Fibroblast of the conjunctiva (primary cell): ENCODE results near the gene SIGLEC14.
A peak's percentile ranks its signal among the peaks of the same experiment; 100 is the strongest.

ENCODE experiments used
- DNase-seq: peaks from one replicate; pipeline ENCODE4 v3.0.0-alpha.2; 2010; ENCODE audit warnings: low read depth

The SIGLEC14 gene

DNA sequence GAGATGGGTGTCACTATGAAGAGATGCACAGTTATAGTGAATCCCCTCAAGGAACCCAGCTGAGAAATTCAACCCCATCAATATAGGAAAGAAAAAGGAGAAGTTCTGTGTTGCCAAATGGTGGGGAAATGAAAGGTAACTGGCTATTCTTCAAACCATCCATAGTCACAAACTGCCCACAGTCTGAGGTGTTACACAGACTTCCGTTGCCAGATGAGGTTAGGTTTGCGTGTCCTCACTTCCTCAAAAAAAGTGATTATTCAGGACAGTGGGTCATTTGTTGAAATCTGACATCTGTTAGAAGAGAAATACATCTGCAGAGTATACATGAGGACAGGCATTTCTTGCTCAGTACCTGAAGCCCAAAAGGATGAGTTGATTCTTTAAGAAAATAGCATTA is 25.4 kb downstream of the SIGLEC14 start:
- DNase-seq: no peak

DNA sequence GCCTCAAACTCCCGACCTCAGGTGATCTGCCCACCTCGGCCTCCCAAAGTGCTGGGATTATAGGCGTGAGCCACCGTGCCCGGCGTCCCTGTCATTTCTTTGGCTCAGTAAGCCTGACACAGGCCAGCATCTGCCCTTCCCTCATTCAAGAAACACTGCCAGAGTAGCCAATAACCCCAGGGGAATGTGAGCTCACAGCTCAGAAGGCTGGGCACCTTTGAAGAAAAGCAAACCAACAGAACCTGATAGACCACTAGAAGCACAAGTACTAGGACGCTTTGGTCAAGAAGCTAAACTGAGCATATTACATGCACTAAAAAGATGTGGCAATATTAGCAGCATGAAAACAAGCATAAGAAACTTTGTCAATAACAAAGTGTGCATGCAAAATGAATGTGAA is 30.6 kb downstream of the SIGLEC14 start:
- no peak for DNase-seq

DNA sequence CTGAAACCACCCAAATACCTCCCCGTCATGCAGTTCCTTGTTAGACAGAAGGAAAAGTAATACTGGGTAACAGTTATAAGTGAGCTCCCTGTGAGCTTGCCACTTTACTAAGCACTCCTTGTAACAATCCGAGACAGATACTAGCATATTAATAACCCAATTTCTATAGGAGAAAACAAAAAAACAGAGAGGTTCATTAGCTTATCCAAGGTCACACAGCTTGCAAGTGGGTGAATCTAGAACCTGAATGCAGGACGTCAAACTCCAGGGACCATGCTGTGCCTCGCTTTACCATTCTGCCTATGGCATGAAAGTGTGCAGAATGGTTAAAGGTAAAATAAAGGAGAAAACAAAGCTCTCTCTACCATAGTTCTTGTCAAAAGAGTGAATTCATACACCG is 31.8 kb downstream of the SIGLEC14 start:
- no peak for DNase-seq

DNA sequence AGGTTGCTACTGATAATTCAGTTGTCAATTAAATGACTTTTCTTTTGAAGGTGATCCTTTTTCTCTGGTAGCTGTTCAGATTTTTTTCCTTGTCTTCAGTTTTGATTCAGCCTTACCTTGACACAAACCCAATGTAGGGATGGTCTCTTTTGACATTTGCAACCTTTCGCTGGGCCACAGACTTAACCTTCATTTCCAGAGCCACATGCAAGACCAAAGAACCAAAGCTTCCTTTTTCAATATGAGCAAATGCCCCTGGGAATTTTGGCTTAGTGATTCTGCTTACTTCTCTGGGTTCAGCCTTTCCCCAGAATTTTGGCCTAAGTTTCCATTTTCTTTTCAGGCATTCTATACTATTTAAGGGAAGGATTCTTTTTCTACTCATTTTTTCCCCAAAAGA is 36.0 kb downstream of the SIGLEC14 start:
- DNase-seq: no peak

DNA sequence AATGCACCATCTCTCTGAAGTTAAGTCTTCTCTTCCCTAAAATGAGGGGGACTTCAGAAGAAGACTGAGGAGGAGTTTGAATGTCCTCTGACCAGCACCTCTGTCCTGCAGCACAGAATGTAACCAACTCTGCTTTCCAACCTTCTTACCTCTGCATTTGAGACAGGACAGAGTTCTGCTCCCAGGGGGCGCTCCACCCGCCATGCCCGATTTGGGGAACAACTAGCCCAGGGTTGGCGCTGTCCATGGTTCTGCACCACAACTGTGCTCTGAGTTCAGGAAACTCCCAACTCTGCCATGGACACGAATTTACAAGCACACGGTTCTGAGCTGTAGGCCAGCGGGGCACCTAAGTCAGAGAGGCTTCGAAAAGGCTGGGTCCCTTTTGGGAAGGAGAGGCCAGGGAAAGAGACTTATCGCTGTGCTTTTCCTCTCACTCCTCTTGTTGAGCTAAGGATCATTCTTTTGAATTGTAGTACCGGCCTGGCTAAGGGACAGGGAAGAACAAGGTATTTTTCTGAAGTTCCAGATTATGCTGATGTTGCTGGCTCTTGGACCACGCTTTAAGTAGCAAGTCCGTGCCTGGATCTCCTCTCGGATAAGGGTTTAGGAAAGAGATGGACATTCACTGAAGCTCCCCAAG is 38.6 kb downstream of the SIGLEC14 start:
- DNase-seq: peak; percentile 9

DNA sequence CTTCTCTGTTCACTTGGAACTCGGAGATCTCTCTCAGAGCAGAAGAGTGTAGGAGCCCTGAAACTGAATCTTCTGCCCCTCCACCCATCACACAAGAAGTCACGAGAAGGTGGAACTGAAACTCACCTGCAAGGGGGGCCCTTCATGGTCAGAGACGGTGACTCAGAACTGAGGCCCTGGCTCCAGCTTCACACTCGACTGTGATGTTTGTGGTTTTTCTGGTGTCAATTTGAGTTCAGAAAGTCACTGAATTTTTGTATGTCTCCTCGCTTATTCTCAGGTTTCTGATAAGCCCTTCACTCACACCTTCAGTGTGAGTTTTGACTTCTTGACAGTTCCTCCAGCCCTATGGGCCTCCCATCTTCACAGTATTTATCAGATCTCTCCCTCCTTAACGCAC is 39.5 kb downstream of the SIGLEC14 start:
- no peak for DNase-seq

DNA sequence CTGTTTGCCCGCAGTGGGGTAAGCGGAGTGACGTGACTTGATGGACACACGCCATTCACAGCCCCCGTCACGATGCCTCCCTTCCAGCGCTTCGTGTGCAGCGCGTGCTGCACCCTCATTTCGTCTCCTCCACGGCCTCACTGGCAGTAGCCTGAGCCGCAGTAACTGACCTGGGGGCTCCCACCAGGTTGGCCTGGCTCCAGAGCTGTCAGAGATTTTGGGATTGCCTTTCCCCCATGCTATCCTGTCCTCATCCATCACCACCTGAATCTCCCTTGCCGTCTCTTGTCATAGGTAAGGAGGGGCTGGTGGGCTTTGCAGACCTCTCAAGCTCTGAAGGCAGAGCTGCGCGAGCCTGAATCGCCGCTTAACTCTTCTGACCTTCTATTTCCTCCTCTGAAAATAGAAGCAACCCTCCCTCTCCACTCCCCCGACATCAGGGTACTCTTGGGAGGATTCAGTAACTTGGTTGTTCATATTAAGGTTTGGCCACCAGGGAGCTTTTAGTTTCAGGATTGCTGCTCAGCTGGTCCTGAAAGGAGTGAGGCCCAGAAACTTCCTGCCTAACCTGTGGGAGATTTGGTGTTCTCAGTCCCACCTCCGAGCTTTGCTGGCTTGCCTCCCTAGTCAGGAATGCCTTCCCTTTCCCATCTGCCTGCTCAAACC is 44.3 kb downstream of the SIGLEC14 start:
- DNase-seq: no peak

DNA sequence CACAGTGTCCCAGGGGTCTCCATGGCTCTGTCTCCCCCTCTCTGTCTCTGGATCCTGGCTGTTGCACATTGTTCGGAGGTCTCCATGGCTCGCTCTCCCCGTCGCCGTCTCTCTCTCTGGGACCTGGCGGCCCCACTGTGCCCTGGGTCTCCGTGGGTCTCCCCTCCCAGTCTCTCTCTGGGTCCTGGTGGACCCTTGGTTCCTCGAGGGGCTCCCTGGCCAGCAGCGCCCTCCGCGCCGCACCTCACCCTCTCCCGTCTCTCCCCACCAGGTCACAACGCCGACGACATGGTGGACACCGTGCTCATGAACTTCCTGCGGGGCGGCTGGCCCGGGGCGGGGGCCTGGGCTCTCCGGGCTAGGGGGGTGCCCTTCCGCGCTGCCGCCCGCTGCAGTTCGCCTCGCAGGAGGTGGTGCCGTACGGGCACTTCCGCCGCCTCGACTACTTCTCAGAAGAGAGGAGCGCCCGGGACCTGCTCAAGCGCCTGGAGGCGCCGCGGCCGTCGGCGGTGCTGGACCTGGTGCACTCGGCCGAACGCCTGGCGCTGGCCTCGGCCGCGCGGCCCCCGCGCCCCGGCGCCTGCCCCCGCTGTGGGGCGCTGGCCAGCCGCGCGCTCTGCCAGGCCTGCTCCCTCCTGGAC is 45.6 kb downstream of the SIGLEC14 start:
- no peak for DNase-seq

DNA sequence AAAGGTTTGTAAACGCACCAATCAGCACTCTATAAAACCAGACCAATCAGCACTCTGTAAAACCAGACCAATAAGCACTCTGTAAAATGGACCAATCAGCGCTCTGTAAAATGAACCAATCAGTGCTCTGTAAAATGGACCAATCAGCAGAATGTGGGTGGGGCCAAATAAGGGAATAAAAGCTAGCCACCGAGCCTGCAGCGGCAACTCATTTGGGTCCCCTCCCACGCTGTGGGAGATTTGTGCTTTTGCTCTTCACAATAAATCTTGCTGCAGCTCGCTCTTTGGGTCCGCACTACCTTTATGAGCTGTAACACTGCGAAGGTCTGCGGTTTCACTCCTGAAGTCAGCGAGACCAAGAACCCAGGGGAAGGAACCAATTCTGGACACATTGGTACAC is 47.5 kb downstream of the SIGLEC14 start:
- no peak for DNase-seq

DNA sequence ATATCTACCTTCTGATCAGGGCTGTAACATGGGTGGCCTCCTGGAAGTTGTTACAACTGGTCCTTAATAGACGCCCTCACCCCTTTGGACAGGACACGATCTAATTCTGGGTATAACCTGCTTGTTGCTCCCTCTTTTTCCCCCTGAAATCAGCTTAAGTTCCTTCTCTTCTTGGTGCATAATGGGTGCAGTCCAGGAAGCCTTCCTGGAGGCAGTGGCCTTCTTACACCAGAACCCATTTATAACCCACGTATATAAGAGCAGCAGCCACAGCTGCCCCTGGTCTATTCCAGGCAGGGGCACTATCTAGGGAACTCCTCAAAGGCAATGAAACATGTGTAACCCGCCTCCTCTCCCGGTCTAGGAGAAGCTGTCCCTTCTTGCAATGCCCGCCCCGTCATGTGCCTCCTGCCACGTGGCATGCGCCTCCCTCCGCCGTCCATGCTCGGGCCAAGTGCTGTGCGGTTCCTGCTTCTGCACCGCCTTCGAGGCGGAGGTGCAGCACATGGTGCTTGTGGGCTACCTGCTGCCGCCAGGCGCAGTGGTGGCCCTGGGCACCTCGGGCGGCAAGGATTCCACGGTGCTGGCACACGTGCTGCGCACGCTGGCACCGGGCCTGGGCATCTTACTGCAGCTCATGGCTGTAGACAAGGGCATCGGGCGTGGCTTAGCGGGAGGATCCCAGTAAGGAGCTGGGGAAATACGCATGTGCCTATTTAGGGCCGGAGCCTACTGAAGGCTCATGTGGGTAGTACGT is 48.3 kb downstream of the SIGLEC14 start:
- no peak for DNase-seq

DNA sequence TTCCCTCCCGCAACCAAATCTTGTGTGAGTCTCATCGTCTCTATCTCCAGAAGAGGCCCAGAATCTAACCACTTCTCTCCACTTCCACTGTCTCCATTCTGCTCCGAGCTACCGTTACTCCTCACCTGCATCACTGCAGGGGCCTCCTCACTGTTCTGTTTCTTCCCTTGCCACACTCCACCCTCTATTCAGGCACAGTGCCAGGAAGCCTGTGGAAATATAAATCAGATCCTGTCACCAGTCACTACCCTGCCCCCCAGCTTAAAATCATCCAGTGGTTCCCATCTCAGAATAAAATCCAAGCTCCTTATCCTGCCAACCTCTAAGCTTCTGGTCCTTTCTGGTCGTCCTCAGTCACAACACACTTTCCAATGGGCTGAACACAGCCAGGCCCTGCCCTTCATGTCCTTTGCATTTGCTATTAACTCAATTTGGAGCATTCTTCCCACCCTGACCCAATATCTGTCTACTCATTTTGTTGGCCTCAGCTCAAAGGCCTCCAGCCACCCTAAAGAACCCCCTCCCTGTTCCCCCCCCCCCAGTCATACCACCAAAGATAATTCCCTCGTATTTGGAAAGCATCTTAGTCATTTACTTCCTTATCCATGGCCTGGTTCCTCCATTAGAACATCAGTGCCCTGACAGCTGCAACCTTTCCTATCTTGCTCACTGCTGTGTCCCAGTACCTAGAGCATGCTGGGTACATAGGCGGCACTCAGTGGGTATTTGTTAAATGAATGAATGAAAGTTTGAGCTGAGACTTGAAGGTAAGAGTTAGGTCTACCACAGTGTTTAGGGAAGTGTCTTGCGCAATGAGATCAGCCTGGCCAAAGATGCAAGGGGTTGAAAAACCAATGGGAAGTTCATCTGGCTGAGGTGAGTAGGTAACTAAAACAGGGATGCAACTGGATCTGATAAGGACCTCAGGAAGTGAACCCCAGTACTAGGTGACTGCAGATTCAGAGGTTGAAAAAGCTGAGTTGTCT is 51.1 kb downstream of the SIGLEC14 start:
- no peak for DNase-seq

DNA sequence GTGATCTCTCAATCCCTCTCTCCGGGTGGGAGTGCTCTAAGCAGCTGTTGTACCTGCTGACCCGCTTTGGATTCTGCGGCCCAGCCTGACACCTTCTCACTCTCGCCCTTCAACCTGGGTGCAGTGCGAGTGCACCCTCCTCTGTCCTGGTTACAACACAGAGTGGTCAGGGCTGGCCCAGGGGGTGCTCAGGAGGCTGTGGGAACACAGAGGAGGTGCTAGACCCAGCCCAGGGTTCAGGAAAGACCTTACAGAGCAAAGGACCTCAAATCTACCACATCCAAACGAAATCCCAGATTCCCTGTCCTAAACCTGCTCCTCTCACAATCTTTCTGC is 51.9 kb downstream of the SIGLEC14 start:
- DNase-seq: no peak

DNA sequence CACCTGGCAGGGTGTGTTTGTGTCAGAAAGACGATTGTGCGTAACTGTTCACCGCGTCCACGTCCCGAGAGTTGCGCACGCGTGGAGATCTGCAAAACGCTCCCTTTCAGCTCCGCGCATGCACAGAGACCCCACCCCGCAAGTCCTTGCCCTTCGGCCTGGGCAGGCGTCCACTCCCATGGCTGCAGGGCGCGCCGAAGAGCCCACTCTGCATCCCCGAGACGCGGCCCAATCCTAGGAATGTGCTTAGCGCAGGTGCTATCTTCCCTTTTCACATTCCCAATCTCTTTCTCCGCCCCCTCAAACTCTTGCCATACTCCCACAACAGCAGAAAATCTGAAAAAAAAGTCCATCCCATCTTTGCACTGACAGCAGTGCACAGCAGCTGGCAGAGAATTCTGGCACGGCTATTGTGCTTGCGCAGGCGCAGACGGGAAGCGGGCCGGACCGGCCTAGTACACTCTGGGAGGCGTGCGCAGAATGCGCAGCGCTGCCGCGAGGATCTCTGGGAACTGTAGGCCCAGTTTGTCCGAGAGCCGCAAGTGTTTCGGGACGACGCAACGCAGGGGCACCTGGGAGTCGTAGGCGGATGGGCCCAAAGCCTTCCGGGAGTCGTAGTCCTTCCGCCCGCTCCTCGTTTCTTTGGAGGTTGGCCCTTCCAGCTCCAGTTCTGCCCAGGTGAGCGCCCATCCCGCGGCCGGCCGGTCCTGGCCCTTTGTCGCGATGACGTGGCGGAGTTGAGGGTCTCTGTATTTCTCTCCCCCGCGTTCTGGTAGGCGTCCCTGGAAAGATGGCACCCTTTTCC is 52.5 kb downstream of the SIGLEC14 start:
- peak; percentile 94 for DNase-seq

DNA sequence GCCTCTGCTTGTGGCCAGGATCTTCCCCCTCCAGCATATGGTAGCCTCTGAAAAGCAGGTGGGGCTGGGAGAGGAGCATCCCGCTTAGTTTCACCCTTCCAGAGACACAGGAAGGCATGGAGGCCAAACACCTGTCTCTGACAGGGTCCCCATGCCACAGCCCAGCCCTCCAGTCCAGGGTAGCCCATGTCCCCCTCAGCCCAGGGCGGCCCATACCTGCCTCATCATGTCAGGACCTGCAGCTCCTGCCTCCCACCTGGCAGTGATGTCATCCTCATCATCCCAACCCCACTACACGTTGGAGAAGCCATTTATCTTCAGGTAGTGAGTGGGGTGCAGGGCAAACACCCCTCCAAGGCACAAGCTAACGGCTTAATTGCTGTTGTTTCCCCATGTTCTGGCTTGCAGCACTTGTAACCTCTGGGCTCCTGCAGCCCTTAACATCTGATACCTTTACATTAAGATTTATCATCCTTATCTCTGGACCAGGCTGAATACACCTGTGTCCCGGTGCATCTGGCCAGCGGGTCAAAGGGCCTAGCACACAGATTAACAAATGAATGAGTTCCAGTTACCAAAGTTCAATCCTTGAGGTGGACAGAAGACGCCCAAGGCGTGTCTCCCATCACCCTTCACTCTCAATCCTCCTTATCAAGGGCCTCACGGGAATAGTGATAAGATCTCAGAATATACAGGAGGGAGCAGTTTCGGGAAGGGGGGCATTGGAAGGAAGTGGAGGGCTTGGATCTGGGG is 53.3 kb downstream of the SIGLEC14 start:
- DNase-seq: no peak
